GM18870 (cell line): ENCODE data around the gene ANKS1A.

ENCODE experiments used
- ATAC-seq: cut with Tn5 transposase; IDR thresholded peaks from one replicate; pipeline ENCODE4 v1.9.1; 2021; ENCODE audit warnings: moderate library complexity; ENCODE audit not compliant: unreplicated experiment

ANKS1A gene

DNA sequence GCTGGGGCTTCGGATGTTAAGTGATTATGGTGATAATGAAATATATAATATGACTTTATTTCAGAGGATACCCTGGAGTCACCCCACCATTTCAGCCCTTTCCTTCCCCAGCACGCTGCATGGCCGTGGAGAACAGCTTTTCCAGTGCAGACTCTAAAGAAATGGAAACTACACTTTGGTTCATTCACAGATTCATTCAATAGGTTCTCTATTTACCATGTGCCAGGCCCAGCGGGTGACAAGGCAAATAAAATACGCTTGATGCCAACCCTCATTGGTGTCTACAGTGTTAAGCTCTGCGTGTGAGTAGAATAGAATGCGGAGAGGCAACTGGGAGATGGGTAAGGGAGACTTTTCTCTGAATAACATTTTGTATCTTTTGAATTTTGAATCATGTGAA is 162.3 kb downstream of the ANKS1A start:
- ATAC-seq = no peak

DNA sequence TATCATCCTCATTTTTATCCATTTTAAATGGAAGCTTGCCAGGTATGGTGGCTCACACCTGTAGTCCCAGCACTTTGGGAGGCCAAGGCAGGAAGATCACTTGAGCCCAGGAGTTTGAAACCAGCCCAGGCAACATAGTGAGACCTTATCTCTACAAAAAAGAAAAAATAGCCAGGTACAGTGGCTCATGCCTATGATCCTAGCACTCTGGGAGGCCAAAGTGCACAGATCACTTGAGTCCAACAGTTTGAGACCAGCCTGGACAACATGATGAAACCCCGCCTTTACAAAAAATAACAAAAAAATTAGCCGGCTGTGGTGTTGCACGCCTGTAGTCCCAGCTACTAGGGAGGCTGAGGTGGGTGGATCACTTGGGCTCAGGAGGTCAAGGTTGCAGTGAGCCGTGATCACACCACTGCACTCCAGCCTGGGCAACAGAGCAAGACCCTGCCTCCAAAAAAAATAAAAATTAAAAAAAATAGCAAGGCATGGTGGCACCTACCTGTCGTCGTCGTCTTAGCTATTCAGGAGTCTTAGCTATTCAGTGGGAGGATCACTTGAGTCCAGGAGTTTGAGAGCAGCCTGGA is 163.0 kb downstream of the ANKS1A start:
- no peak for ATAC-seq

DNA sequence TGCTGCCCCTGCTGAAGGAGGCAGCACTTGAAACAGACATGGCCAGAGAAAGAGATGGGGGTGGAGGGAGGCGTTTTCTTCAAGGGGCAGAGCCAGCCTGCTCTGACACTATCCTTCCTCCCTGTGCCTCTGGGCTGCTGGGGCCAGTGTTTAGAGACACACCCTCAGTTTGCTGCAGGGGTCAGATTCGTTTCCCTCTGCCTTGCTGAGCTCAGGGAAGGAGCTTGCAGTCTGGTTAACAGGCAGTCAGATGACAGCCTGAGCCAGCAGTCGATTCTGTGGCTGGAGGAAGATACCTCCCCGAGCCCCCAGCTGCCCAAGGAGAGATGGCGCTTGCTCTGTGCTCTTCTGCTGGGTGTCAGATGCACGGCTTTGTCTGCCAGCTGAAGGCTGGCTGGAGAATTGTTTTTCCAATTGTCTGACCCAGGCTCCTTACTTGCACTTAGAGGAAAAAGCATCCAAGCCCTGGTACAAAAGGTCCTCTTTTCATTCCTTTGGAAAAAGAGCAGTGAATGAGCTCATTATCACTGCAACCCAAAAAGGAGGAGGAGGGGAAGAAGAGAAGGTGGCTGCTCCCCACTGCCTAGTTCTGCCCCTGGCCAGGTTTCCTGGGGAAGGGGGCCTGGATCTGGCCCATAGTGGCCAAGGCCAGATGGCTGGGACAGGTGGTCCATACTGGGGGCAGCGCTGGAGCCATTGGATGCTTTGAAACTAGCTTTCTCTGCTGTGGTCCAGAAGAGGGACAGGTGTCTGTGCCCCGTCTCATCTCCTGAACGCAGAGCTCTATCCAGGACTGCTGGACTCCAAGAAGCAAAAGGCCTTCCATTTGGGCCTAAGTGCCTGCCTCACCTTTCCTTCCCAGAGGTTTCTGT is 163.9 kb downstream of the ANKS1A start:
- ATAC-seq = no peak

DNA sequence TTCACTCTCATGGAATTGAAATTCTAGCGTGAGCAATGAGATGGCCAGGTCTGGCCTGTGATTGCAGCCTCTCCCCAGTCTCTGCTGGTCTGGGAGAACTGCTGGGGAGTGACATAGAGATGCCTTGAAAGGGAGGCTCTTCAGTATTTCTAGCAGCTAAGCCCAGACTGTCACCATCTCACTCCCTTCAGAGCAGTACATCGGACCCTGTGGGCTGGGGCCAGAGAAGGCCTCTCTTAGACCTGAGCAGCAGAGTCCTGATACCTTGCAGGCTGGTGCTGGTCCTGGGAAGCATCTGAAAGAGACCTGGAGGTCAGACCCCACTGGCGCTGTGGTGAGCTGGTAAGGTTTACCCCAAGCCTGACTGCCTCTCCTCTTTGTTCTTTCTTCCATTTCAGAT is 164.6 kb downstream of the ANKS1A start:
- no peak for ATAC-seq

DNA sequence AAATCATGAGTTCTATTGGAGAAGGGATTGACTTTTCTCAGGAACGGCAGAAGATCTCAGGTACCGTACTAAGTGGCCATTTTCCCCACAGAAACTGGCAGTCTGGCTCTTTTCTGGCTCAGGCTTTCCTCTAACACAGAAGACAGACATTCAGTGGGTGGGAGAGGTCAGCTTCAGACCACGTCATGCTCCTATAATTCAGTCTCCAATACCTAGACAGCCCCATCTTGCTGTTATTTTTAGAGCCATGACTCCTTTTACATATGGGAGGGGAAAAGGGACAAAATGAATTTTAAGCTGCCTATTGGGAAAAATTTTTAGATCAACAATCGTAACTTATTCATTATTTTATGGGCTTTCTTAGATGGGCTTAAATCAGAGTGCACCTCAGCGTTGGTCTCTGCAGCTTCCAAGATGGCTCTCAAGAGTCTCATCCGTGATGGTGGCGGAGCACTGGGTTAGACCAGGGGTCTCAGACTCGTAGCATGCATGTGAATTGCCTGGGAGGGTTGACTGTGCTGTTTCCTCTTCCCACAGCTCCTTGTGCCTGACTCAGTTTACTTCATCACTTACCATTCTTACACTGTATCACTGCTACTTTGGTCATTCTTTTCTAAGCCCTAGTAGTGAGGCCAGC is 165.2 kb downstream of the ANKS1A start:
- ATAC-seq = no peak

DNA sequence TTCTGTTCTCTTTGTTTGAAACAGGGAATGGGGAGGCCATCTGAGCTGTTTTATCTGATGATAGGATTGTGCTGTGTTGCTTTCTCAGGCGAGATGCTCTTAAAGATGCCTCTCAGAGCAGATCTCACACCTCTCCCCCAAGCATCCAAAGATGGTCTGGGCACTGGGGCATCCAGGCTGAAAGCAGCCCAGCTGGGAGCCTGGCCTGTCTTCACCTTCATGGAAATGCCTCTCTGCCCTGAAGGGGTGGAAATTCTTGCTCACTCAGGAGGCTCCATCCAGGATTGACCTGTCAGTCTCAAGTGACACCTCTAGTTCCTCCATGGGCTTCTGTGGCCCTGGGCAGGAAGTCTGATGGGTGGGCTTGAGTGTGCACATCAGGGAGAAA is 165.7 kb downstream of the ANKS1A start:
- no peak for ATAC-seq

DNA sequence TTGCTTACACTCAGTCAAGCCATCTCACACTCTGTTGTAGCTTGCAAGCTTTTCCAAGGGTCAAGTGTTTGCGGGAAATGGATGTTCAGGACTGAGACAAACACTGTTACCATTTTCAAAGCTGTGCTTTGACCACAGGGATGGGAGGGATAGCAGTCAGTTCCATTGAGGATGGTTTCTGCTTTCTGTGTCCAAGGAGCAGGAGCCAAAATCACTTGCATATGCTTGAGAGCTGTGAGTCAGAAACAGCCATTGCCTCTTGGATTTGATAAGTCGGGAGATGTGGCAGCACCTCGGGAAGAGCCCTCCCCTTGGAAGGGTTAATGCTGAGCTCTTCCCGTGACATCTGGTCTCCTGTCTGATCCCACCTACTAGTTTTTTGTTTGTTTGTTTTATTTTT is 166.8 kb downstream of the ANKS1A start:
- ATAC-seq = no peak

DNA sequence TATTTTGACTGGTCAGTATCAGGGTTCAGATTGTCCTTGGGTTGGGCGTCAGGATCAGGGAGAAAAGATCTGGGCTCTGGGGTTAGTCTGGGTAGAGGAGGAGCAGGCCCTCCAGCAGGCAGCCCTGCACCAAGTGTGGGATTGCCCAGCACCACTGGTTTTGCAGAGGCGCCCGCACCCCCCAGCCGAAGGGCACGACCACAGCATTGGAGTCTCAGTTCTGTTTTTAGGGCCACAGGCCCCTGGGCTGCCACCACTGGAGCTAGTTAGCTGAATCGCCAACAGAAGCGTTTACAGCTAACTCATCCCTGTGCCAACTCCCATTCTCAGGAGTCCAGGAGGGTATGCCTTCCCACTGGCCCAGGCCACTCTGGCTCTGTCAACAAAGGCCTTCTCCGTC is 167.9 kb downstream of the ANKS1A start:
- no peak for ATAC-seq

DNA sequence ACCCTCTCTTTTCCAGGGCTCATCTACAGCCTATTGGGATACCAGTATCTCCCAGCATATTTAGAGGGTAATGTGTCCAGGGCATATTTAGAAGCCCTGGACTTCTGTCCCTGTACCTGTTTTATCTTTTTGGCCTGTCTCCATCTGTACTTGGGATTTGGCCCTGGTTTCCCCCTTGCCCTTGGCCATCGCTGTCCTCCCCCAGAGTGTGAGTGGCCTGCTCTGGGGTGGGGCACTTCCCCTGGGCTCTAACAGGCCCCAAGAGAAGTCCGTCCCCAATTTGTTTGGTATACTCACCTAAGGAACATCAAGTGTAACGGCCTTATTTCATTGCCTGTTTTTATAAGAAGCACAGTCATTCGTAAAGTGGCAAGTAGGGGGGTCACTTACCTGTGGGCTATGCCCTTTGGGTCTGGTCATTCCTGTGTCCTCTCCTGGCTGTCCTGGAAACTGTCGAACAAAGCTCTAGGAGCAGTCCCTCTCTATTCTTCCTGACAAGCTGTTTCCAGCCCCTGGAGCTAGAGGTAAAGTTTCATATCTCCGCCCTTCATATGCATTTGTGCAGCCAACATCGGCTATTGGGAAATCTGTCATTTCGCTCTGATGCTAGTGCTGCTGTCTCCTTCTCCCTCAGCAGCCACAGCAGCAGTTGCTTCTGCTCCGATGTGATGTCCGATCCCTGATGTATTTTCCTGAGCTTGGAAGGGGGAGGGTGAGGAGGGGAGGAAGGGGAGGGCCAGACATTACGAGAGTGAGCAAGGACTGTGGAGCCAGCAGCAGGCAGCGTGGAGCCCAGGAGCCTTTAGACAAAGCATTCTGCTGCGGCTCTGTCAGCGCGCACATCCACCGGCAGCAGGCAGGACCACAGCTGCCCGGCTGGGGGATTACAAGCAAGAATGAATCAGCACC is 168.6 kb downstream of the ANKS1A start:
- no peak for ATAC-seq

DNA sequence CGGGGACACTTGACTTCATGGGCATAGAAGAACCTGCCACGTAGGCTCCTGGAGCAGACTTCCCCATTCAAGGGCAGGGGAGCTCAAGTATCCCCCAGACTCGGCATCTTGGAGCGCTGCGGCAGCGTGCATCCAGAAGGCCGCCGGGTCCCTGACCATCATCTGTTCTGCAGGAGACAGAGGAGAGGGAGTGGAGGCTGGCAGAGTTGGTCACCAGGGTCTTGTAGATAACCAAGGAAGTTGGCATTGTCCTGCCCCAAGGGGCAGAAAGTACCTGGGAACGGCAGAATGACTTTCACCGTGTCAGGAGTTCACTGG is 169.3 kb downstream of the ANKS1A start:
- no peak for ATAC-seq

DNA sequence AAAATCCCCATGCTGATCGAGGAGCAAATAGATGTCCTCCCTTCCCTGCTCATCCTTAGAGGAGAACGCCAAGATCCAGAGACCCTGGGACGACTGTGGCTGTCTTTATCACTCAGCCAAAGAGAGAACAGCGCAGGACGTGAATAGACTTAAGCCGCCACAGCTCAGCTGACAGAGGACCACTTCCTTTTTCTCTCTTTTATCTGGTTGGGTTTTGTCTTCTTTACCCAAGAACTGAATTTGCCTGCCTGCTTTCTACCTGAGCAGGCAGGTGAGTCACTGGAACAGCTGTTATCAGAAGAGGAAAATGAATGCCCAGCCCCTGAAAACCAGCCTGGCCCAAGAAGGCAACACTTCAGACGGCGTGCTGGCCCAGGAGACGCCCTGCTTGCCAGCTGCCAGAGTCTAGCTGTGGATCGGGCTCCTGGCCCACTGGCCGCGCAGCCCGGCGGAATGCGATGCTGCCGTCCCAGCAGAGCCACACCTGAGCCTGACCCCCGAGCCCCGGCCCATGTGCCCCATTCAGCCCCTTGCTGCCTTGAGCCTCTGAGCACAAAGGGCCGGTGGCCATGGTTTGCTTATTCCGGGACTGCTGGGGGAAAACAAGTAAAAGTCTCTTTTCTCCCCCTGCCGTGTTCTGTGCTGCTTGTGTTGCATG is 169.9 kb downstream of the ANKS1A start:
- no peak for ATAC-seq

DNA sequence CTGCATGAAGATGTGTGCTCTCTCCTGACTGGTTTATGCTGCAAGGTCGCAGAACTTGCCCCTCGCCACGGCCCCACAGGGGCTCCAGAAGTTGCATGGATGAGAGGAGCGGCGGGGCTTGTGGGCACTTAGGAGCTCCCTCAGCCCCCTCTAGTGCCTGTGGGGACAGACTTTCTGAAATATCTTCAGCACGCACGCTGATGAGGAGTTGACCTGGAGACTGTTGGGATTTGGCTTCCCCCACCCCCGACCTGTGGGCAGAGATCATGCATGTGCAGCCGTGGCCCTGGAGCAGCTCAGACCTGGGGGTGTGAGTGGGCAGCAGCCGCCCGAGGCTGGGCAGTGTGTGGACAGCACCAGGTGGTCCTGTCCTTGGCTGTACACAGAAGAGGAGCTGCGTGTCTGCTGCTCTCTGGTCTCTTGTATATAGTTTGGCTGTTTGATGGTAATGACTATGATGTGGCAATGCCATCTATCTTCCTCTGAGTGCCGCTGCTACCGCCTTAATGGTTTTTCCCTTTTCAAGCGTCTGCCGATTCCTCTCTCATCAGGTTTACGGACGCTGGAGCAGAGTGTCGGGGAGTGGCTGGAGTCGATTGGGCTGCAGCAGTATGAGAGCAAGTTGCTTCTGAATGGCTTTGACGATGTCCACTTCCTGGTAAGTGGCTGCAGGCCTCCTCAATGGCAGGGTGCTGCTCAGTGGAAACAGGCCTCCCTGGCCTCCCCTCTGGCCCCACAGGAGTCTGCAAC is 170.7 kb downstream of the ANKS1A start:
- no peak for ATAC-seq

DNA sequence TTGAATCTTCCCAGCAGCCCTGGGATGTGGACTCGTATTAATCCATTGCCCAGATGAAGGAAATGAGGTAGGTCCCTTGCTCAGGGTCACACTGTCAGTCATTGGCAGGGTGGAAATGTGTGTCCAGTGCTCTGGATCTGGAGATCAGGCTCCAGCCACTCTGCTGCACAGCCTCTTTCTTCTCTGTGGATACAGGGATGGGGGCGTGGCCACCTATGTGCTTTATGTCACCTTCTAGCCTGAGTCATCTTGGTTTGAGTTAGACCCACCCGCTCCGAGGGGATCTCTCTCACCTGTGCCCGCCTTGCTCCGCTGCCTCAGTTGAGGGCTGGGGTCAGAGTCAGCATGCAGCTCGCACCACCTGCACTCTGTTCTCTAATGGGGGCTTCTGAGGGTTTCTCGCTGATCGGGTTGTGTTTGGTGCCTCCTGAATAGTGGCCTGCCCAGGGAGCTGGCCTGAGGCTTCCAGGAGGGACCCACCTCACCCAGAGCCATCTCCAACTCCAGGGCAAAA is 172.1 kb downstream of the ANKS1A start:
- ATAC-seq = no peak

DNA sequence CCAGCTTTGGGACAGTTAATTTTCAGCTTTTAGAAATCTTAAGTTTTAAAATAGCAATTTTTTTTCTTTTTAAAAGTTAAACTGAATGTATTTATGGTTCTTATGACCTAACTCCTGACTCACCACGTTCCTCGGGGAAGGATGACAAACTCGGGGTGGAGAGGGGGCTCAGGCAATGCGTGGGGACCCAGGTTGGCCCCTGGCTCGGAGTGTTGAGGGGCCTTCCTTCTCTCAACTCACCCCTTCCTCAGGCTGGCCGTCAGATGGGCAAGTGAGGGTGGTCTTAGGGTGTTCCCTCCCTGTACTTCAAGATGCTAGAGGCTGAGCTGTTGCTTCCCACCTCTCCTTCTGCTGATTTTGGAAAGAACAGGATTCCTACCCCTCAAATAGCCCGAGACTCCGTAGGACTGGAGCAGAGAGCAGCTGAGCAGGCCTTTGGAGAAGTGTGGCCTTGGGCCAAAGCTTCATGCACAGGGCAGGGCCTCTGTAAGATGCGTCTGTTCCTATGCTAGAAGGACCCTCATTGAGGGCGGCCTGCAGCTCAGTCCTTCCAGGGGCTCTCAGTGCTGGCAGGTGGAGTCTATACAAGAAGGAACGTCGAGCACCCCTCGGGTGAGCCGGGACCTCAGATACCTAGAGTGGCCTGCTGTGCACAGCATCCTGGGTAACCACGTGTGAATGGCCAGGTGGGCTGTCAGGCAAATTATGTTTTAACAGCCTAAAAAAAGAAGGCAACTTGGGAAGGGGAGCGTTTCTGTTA is 172.8 kb downstream of the ANKS1A start:
- no peak for ATAC-seq

DNA sequence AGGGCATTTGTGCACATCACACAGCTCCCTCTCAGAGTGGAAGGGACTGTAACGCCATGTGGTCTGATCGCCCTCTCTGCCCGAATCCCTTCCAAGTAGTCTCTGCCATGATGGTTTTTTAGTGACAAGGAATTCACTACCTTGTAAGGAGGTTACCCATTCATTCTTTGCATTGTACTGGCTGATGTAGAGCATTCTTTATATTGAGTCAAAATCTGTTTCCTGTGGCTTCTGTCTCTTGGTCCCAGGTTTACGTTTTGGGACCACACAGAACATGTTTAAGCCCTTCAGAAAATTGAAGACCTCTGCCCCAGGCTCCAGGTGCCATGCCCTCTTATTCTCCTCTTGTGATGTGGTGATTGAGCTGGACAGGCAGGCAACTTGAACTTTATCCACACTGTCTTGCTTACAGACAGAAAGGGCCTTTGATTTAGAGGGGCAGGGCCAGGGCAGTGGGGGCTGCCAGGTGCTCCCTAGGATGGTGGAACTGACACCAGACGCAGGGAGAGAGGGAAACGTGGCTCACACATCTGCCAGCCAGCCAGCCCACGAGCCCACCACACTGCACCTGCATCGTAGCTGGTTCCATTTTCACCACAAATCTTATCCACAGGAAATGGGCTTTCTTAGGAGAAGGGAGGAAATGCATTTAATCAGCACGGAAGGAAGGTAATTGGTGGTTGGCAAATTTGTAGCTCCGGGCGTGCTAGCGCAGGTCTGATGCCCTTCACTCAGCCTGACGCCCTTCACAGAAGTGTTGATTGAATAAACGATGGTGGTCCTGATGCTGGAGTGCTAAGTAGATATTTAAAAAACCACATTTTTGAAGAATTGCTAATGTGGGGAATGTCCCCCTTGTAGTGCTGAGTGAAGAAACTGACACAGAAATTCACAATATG is 173.9 kb downstream of the ANKS1A start:
- no peak for ATAC-seq

DNA sequence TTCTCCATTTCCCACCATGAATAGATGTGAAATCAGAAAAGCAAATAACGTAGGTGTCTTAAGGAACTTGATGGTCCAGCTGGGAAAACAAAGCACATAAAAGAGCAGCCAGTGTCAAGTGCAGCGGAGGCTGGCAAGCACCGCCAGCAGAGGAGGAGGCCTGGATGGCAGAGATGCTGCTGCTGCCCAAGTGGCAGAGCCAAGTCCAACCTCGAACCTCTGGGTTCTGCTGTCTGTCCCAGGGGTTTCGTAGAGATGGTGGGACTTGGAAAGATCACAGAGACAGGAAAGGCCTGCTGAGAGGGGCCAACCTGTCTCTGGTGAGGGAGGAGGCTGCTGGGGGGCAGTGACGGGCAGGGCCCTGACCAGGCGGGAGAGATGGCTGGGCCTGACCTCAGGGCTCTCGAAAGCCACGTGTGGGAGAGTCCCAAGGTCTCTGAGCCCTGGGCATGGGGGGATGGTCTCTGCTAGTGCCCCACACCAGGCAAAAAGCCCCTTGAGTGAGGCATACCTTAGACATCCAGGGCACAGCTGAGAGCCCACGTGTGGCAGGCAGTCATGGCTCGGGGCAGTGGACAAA is 174.7 kb downstream of the ANKS1A start:
- ATAC-seq = no peak

DNA sequence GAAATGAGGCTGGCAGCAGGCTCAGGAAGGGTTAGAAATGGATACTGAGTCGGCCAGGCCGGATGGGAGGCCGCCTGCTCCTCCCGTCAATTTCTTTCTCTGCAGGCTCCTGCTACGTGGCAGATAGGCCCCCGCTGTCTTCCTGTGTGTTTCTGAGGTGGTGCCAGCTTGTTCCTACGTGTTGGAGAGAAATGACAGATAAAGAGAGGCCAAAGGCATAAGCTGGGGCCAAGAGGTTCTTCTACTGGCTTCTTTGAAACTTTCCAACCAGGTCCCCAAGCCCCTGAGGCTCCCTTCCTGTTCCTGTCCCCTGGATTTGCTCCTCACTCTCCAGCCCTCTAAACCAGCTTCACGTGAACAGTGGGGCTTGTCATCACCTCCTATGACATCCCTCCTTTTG is 175.2 kb downstream of the ANKS1A start:
- ATAC-seq = no peak
